Tibial nerve (tissue), 4 donors: ENCODE data around the gene TGFB1I1.

ENCODE experiments used
- EP300 ChIP-seq, 2 donors: sonication (generic); formaldehyde crosslinking; IDR thresholded peaks; one replicate each; pipeline ENCODE4 v1.6.1; 2017; ENCODE audit warnings: antibody characterized with exemption in 2 of 2, mild to moderate bottlenecking in 1 of 2
- TF ChIP-seq, protein P1 (sequence below), 5 experiments: fragments of 200-600 bp in 3 of 5; fragments of 450-650 bp in 2 of 5; sonication (generic) in 3 of 5; IDR thresholded peaks; one replicate each; pipeline ENCODE4 v1.5.1; 2016 to 2019; ENCODE audit warnings: antibody characterized with exemption in 5 of 5, mild to moderate bottlenecking in 3 of 5, moderate library complexity in 2 of 5

DNA sequence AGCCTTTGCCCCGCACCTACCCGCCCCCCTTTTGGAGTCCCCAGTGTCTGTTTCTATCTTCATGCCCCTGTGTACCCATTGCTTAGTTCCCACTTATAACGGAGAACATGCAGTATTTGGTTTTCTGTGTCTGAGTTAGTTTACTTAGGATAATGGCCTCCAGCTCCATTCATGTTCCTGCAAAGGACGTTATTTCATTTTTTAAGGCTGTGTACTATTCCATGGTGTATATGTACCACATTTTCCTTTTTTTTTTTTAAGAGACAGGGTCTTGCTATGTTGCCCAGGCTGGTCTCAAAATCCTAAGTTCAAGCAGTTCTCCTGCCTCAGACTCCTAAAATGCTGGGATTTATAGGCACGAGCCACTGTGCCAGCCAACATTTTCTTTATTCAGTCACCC, 4.1 kb upstream of the TGFB1I1 start:
- TF ChIP-seq, protein P1, sequence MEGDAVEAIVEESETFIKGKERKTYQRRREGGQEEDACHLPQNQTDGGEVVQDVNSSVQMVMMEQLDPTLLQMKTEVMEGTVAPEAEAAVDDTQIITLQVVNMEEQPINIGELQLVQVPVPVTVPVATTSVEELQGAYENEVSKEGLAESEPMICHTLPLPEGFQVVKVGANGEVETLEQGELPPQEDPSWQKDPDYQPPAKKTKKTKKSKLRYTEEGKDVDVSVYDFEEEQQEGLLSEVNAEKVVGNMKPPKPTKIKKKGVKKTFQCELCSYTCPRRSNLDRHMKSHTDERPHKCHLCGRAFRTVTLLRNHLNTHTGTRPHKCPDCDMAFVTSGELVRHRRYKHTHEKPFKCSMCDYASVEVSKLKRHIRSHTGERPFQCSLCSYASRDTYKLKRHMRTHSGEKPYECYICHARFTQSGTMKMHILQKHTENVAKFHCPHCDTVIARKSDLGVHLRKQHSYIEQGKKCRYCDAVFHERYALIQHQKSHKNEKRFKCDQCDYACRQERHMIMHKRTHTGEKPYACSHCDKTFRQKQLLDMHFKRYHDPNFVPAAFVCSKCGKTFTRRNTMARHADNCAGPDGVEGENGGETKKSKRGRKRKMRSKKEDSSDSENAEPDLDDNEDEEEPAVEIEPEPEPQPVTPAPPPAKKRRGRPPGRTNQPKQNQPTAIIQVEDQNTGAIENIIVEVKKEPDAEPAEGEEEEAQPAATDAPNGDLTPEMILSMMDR (IDR thresholded peaks at IDR 0.05), result no peak
- TF ChIP-seq EP300 (IDR thresholded peaks at IDR 0.05), result no peak
